HL-60 (cell line): ENCODE data around the gene PROM2.

ENCODE experiments used
- DNase-seq, 2 experiments: peaks; one replicate each; pipeline ENCODE4 v3.0.0-alpha.2; 2010 to 2020; ENCODE audit warnings: low read depth in 1 of 2, low spot score in 1 of 2
- H3K27ac ChIP-seq: fragments of 250-450 bp; sonication (Bioruptor Pico); replicated peaks from 2 replicates; pipeline ENCODE4 v1.5.1; 2020; ENCODE audit warnings: mild to moderate bottlenecking, moderate library complexity
- H3K27me3 ChIP-seq: fragments of 250-450 bp; sonication (Bioruptor Pico); 2 replicates; pipeline ENCODE4 v1.5.1; 2021; ENCODE audit warnings: mild to moderate bottlenecking, moderate library complexity; ENCODE audit not compliant: insufficient read depth, poor library complexity, severe bottlenecking
- H3K4me3 ChIP-seq: replicated peaks from 2 replicates; pipeline ENCODE4 v1.5.1; 2011; ENCODE audit warnings: mild to moderate bottlenecking, control low read depth, low read length; ENCODE audit not compliant: insufficient read depth
- GABPA ChIP-seq: IDR thresholded peaks from 2 replicates; pipeline ENCODE4 v1.6.1; 2012; ENCODE audit warnings: low read depth
- POLR2AphosphoS5 ChIP-seq: IDR thresholded peaks from 2 replicates; pipeline ENCODE4 v1.6.1; 2012; ENCODE audit warnings: low read depth
- SPI1 ChIP-seq: IDR thresholded peaks from 2 replicates; pipeline ENCODE4 v1.6.1; 2012; ENCODE audit warnings: low read depth, mild to moderate bottlenecking, borderline replicate concordance
- TF ChIP-seq, protein P1 (sequence below): IDR thresholded peaks from one replicate; pipeline ENCODE4 v1.5.1; 2011; ENCODE audit warnings: low read length, control low read depth, inconsistent platforms; ENCODE audit not compliant: insufficient read depth
- TF ChIP-seq, protein P2 (sequence below): IDR thresholded peaks from 2 replicates; pipeline ENCODE4 v1.6.1; 2012; ENCODE audit warnings: low read depth; ENCODE audit not compliant: insufficient replicate concordance

Gene PROM2

DNA sequence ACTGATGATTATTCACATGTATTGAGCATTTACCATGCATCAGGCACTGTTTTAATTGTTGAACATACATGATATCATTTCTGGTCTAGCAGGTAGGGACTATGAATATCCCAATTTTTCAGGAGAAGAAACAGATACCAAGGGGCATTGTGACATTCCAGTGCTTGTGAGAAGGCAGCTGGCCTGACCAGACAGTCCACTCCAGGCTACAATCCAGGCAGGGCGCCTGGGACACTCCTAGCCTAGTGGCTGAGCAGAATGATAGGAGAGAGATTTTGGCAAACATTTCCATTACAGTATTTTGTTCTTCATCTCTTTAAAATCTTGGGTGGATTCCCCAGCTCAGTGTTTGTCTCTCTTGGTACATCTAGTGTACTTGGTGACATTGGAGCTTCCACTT lies 42.0 kb upstream of the PROM2 start:
- H3K27ac ChIP-seq, result no peak overlapping the region
- H3K27me3 ChIP-seq, result no peaks in the 10 kb centered on the region
- no peak for DNase-seq
- H3K4me3 ChIP-seq, result no peak overlapping the region
- no peak for TF ChIP-seq GABPA
- no peak for TF ChIP-seq POLR2AphosphoS5
- TF ChIP-seq, protein P1, sequence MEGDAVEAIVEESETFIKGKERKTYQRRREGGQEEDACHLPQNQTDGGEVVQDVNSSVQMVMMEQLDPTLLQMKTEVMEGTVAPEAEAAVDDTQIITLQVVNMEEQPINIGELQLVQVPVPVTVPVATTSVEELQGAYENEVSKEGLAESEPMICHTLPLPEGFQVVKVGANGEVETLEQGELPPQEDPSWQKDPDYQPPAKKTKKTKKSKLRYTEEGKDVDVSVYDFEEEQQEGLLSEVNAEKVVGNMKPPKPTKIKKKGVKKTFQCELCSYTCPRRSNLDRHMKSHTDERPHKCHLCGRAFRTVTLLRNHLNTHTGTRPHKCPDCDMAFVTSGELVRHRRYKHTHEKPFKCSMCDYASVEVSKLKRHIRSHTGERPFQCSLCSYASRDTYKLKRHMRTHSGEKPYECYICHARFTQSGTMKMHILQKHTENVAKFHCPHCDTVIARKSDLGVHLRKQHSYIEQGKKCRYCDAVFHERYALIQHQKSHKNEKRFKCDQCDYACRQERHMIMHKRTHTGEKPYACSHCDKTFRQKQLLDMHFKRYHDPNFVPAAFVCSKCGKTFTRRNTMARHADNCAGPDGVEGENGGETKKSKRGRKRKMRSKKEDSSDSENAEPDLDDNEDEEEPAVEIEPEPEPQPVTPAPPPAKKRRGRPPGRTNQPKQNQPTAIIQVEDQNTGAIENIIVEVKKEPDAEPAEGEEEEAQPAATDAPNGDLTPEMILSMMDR, result no peak
- TF ChIP-seq, protein P2, sequence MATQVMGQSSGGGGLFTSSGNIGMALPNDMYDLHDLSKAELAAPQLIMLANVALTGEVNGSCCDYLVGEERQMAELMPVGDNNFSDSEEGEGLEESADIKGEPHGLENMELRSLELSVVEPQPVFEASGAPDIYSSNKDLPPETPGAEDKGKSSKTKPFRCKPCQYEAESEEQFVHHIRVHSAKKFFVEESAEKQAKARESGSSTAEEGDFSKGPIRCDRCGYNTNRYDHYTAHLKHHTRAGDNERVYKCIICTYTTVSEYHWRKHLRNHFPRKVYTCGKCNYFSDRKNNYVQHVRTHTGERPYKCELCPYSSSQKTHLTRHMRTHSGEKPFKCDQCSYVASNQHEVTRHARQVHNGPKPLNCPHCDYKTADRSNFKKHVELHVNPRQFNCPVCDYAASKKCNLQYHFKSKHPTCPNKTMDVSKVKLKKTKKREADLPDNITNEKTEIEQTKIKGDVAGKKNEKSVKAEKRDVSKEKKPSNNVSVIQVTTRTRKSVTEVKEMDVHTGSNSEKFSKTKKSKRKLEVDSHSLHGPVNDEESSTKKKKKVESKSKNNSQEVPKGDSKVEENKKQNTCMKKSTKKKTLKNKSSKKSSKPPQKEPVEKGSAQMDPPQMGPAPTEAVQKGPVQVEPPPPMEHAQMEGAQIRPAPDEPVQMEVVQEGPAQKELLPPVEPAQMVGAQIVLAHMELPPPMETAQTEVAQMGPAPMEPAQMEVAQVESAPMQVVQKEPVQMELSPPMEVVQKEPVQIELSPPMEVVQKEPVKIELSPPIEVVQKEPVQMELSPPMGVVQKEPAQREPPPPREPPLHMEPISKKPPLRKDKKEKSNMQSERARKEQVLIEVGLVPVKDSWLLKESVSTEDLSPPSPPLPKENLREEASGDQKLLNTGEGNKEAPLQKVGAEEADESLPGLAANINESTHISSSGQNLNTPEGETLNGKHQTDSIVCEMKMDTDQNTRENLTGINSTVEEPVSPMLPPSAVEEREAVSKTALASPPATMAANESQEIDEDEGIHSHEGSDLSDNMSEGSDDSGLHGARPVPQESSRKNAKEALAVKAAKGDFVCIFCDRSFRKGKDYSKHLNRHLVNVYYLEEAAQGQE, result no peak
- TF ChIP-seq SPI1, result no peak

DNA sequence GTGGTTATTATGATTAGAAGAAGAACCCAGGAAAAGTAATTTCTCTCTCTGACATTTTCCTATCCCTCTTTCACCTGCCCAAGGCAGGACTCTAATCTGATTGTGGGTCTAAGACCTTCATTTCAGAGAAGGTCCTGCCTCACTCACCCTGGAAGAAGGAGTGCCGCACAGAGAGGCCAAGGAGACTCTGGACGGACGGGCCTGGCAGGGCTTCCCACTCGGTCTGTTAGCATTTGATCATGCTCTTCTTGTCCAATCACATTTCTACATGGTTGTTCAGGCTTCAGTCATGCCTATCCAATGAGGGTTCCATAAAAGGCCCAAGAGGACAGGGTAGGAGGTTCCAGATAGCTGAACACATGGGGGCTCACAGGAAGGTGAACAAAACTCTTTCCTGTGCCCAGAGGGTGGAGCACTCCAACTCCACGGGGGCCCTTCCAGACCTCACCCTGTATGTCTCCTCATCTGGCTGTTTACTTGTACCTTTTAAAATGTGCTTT lies 39.9 kb upstream of the PROM2 start:
- H3K27ac ChIP-seq, result no peak overlapping the region
- no peak for TF ChIP-seq SPI1

DNA sequence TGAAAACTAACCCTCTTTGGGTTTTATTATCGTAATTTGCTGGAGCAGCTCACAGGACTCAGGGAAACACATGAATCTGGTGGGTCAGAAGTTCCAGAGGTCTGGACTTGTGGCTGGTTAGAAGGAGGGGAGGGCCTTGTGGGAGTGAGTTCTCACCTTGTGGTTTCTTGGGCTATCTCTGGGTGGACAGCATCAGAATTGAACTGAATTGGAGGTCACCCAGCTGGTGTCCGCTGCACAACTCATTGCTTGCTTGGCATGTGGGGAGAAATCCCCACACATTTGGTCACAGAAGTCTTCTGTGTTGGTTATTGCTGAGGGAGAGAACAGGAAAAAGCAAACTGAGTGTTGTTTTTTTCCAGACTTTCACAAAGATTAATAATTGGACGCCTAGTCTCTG lies 39.4 kb upstream of the PROM2 start:
- H3K27me3 ChIP-seq, result no peaks in the 10 kb centered on the region
- H3K4me3 ChIP-seq, result no peak overlapping the region
- no peak for DNase-seq
- no peak overlapping the region for H3K27ac ChIP-seq
- TF ChIP-seq POLR2AphosphoS5, result no peak
- TF ChIP-seq GABPA, result no peak
- TF ChIP-seq, protein P2, result no peak
- TF ChIP-seq SPI1, result no peak
- TF ChIP-seq, protein P1, result no peak

More for the DNA sequence above, 39.9 kb upstream of the PROM2 start:
- DNase-seq, result no peak
- no peaks in the 10 kb centered on the region for H3K27me3 ChIP-seq
- H3K4me3 ChIP-seq, result no peak overlapping the region

DNA sequence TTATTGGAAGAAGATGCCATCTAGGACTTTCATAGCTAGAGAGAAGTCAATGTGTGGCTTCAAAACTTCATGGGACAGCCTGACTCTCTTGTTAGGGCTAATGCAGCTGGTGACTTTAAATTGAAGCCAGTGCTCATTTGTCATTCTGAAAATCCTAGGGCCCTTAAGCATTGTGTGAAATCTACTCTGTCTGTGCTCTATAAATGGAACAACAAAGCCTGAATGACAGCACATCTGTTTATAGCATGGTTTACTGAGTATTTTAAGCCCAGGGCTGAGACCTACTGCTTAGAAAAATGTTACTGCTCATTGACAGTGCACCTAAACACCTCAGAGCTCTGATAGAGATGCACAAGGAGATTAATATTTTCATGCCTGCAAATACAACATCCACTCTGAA lies 36.1 kb upstream of the PROM2 start:
- no peak for DNase-seq
- TF ChIP-seq POLR2AphosphoS5, result no peak
- no peak for TF ChIP-seq SPI1
- TF ChIP-seq GABPA, result no peak
- TF ChIP-seq, protein P1, result no peak
- TF ChIP-seq, protein P2, result no peak
- H3K27ac ChIP-seq, result no peak overlapping the region

More for the DNA sequence above, 36.1 kb upstream of the PROM2 start:
- H3K27me3 ChIP-seq, result no peaks in the 10 kb centered on the region
- no peak overlapping the region for H3K4me3 ChIP-seq
